HCT116 (cell line): ENCODE results near the gene POLR3GL. TPM values are rescaled to one million over a fixed set of nuclear protein-coding genes. Genes with fewer than 3 reads are reported as not detected.

Experiments used
- ATAC-seq: fragments of 200-7000 bp; cut with Tn5 transposase; 2 replicates; pipeline ENCODE4 v1.9.1; 2020; ENCODE audit warnings: mild to moderate bottlenecking, moderate library complexity
- BruUV-seq: library from RNA; stranded (reverse); fragments of 400-500 nt; replicated peaks from 2 replicates; lab custom pipeline; 2021; lab: Mats Ljungman, UMichigan
- CTCF ChIA-PET: fragments of 300-600 bp; sonication (Branson Sonifier 250); formaldehyde crosslinking; loops from one replicate; lab custom pipeline; 2021; ENCODE audit warnings: antibody characterized with exemption; lab: Charles Lee
- POLR2A ChIA-PET: fragments of 300-600, 350-600 bp; sonication (Branson Sonifier 250); formaldehyde crosslinking; loops from one replicate; lab custom pipeline; 2021; ENCODE audit warnings: antibody characterized with exemption; lab: Charles Lee
- RAD21 ChIA-PET, 2 experiments: fragments of 300-600 bp; sonication (Branson Sonifier 250); formaldehyde crosslinking; loops; one replicate each; lab custom pipeline; 2023; ENCODE audit warnings: low total read pairs in 2 of 2; ENCODE audit not compliant: uncharacterized antibody in 2 of 2, unreplicated experiment in 2 of 2, low non-redundant PET in 1 of 2; lab: Charles Lee
- DNase-seq: peaks from one replicate; pipeline ENCODE4 v3.0.0-alpha.2; 2010; ENCODE audit warnings: low read depth, low spot score
- H2AFZ ChIP-seq: fragments of 200-600 bp; shearing (Covaris generic), sonication (generic); 2 replicates; pipeline ENCODE4 v1.6.1; 2017; ENCODE audit warnings: low read depth, mixed run types, mixed read lengths, antibody characterized with exemption, low read length; ENCODE audit not compliant: poor library complexity, severe bottlenecking
- H3K27ac ChIP-seq: 2 replicates; pipeline ENCODE4 v1.5.1; 2012; ENCODE audit warnings: low read depth, low read length
- H3K27me3 ChIP-seq: fragments of 200-600 bp; sonication (generic); 2 replicates; pipeline ENCODE4 v1.6.1; 2016; ENCODE audit warnings: mixed run types, low read length, mixed read lengths; ENCODE audit not compliant: insufficient read depth
- H3K36me3 ChIP-seq, 2 experiments: fragments of 200-500 bp in 1 of 2; fragments of 200-600 bp in 1 of 2; sonication (Bioruptor generic) in 1 of 2; sonication (generic) in 1 of 2; 2 replicates each; pipeline versions ENCODE4 v1.5.1 to v1.6.1; 2014 to 2016; ENCODE audit warnings: low read length in 2 of 2, inconsistent platforms in 1 of 2, mixed read lengths in 1 of 2, mixed run types in 1 of 2; ENCODE audit not compliant: insufficient read depth in 2 of 2, control insufficient read depth in 1 of 2
- H3K4me1 ChIP-seq, 2 experiments: fragments of 200-600 bp in 1 of 2; sonication (generic) in 1 of 2; 2 replicates each; pipeline versions ENCODE4 v1.5.1 to v1.6.1; 2012 to 2017; ENCODE audit warnings: low read length in 2 of 2, inconsistent platforms in 1 of 2, mild to moderate bottlenecking in 1 of 2, mixed read lengths in 1 of 2, mixed run types in 1 of 2, moderate library complexity in 1 of 2; ENCODE audit not compliant: insufficient read depth in 2 of 2, control insufficient read depth in 1 of 2
- H3K4me2 ChIP-seq: fragments of 200-600 bp; sonication (generic); 2 replicates; pipeline ENCODE4 v1.6.1; 2017; ENCODE audit warnings: mixed run types, low read length, mixed read lengths
- H3K4me3 ChIP-seq, 2 experiments: fragments of 200-600 bp in 1 of 2; sonication (generic) in 1 of 2; replicated peaks in 1 of 2; 2 replicates each; pipeline ENCODE4 v1.5.1; 2011 to 2016; ENCODE audit warnings: low read length in 2 of 2, control low read depth in 1 of 2, low read depth in 1 of 2, mild to moderate bottlenecking in 1 of 2, mixed read lengths in 1 of 2, mixed run types in 1 of 2
- H3K79me2 ChIP-seq: fragments of 200-600 bp; sonication (generic); 2 replicates; pipeline ENCODE4 v1.6.1; 2017; ENCODE audit warnings: mild to moderate bottlenecking, mixed run types, low read length, moderate library complexity, mixed read lengths; ENCODE audit not compliant: insufficient read depth
- H3K9ac ChIP-seq: fragments of 200-600 bp; sonication (generic); 2 replicates; pipeline ENCODE4 v1.6.1; 2016; ENCODE audit warnings: low read length, mixed read lengths
- H3K9me2 ChIP-seq: fragments of 200-600 bp; sonication (generic), shearing (Covaris generic); 2 replicates; pipeline ENCODE4 v1.6.1; 2017; ENCODE audit warnings: mixed run types, mild to moderate bottlenecking, moderate library complexity; ENCODE audit not compliant: insufficient read depth
- H3K9me3 ChIP-seq, 2 experiments: fragments of 200-500 bp in 1 of 2; fragments of 200-600 bp in 1 of 2; sonication (Bioruptor generic) in 1 of 2; sonication (generic) in 1 of 2; 2 replicates each; pipeline ENCODE4 v1.6.1; 2014 to 2017; ENCODE audit warnings: low read length in 2 of 2, mixed read lengths in 2 of 2, inconsistent platforms in 1 of 2, low read depth in 1 of 2, mild to moderate bottlenecking in 1 of 2, mixed run types in 1 of 2, moderate library complexity in 1 of 2; ENCODE audit not compliant: control insufficient read depth in 1 of 2, insufficient read depth in 1 of 2
- H4K20me1 ChIP-seq: fragments of 200-600 bp; sonication (generic), shearing (Covaris generic); 2 replicates; pipeline ENCODE4 v1.6.1; 2017; ENCODE audit warnings: mixed run types, mild to moderate bottlenecking, moderate library complexity; ENCODE audit not compliant: insufficient read depth
- EGR1 ChIP-seq: IDR thresholded peaks from 2 replicates; pipeline ENCODE4 v1.6.1; 2012; ENCODE audit warnings: low read depth
- ELF1 ChIP-seq: IDR thresholded peaks from 2 replicates; pipeline ENCODE4 v1.6.1; 2012; ENCODE audit warnings: low read depth, borderline replicate concordance
- EZH2 ChIP-seq: fragments of 200-600 bp; sonication (generic); IDR thresholded peaks from 2 replicates; pipeline ENCODE4 v1.6.1; 2017; ENCODE audit warnings: antibody characterized with exemption, mixed run types
- FOSL1 ChIP-seq: IDR thresholded peaks from 2 replicates; pipeline ENCODE4 v1.6.1; 2012; ENCODE audit warnings: low read depth
- POLR2A ChIP-seq: IDR thresholded peaks from 2 replicates; pipeline ENCODE4 v1.7.0; 2011; ENCODE audit warnings: borderline replicate concordance; ENCODE audit not compliant: insufficient read depth, insufficient read length; ENCODE audit errors: extremely low read depth
- SIN3A ChIP-seq: IDR thresholded peaks from 2 replicates; pipeline ENCODE4 v1.6.1; 2012; ENCODE audit warnings: low read depth
- SRF ChIP-seq: IDR thresholded peaks from 2 replicates; pipeline ENCODE4 v1.6.1; 2012; ENCODE audit warnings: low read depth
- ZBTB33 ChIP-seq: IDR thresholded peaks from 2 replicates; pipeline ENCODE4 v1.6.1; 2011; ENCODE audit warnings: mild to moderate bottlenecking, low read length, moderate library complexity; ENCODE audit not compliant: insufficient replicate concordance; ENCODE audit errors: extremely low read depth
- ZNF274 ChIP-seq: fragments of 200-500 bp; sonication (Bioruptor generic); IDR thresholded peaks from 2 replicates; pipeline ENCODE4 v1.6.1; 2014; ENCODE audit warnings: mild to moderate bottlenecking, low read depth, low read length, inconsistent platforms
- intact Hi-C: fragments of 100-400 bp; cut with micrococcal nuclease; formaldehyde crosslinking; loops from 2 replicates; pipeline ENCODE4 v1.10.0; 2022
- total RNA-seq: library from RNA; stranded (reverse); gene quantifications from one replicate; pipeline ENCODE4 v1.2.1, GENCODE V29; 2021; ENCODE audit not compliant: unreplicated experiment

The POLR3GL gene
- total RNA-seq, 1 experiment from 2014 or later = 17.9 TPM

GRCh38 chr1:145991735-145992412 is 27.4 kb downstream of the POLR3GL start:
- ChIA-PET POLR2A (interaction anchor here (2.8 kb wide), 1 partner anchor 12 kb away, joined by 6 read pairs; no protein-coding TSS in a partner anchor), CTCF (interaction anchor here (2.3 kb wide), 1 partner anchor 15 kb away, joined by 11 read pairs; no protein-coding TSS in a partner anchor), RAD21 (no interaction called here)
- Histone ChIP-seq H2AFZ (no peak overlapping the region), H3K4me2 (no peak overlapping the region), H3K36me3 (no peaks in the 10 kb centered on the region), H3K9me2 (no peaks in the 10 kb centered on the region), H3K4me3 (no peak overlapping the region), H3K27ac (no peak overlapping the region), H3K79me2 (no peaks in the 10 kb centered on the region), H3K4me1 (peaks cover 2 to 5% of the 10 kb centered on the region in 2 experiments; a peak in 2 of 4 replicates), H3K9me3 (no peaks in the 10 kb centered on the region), H3K27me3 (no peaks in the 10 kb centered on the region), H3K9ac (no peak overlapping the region), H4K20me1 (no peaks in the 10 kb centered on the region)
- TF ChIP-seq FOSL1 = no peak
- no peak for TF ChIP-seq POLR2A
- TF ChIP-seq EGR1 = no peak
- no peak for TF ChIP-seq EZH2
- ATAC-seq (no peak), DNase-seq (no peak)
- intact Hi-C loops = no loop called here
- BruUV-seq = no TSS peak

- no peak overlapping the region for H3K9ac ChIP-seq
- no peaks in the 10 kb centered on the region for H3K9me3 ChIP-seq
- no peak for ATAC-seq
- TF ChIP-seq ZNF274 (no peak), SRF (no peak), ELF1 (no peak), ZBTB33 (no peak), SIN3A (no peak)
- BruUV-seq = no TSS peak
- no peaks in the 10 kb centered on the region for H4K20me1 ChIP-seq
- no peak overlapping the region for H3K27ac ChIP-seq
- H3K4me2 ChIP-seq = no peak overlapping the region
- ChIA-PET POLR2A (interaction anchor here (2.8 kb wide), 1 partner anchor 13 kb away, joined by 6 read pairs; no protein-coding TSS in a partner anchor), CTCF (interaction anchor here (2.3 kb wide), 1 partner anchor 14 kb away, joined by 11 read pairs; no protein-coding TSS in a partner anchor), RAD21 (no interaction called here)
- intact Hi-C loops = no loop called here
- H3K4me1 ChIP-seq = peaks cover 2 to 5% of the 10 kb centered on the region in 2 experiments; a peak in 2 of 4 replicates
- no peaks in the 10 kb centered on the region for H3K9me2 ChIP-seq
- H3K36me3 ChIP-seq = no peaks in the 10 kb centered on the region
- no peaks in the 10 kb centered on the region for H3K27me3 ChIP-seq
- H2AFZ ChIP-seq = no peak overlapping the region
- H3K4me3 ChIP-seq = no peak overlapping the region
- no peak for DNase-seq
- no peaks in the 10 kb centered on the region for H3K79me2 ChIP-seq
These were observed 28.0 kb downstream of the POLR3GL start for GRCh38 chr1:145992502-145992936.
